ENCODE results near the gene EFNB2. TPM values are rescaled to one million over a fixed set of nuclear protein-coding genes. Genes with fewer than 3 reads are reported as not detected.

The EFNB2 gene
- total and polyA plus RNA-seq, 9 of the 15 experiments (the other 6 are each of a cell fraction or from before 2014, with no cell fraction given): 0.01 to 0.29 (median 0.18) TPM

DNA sequence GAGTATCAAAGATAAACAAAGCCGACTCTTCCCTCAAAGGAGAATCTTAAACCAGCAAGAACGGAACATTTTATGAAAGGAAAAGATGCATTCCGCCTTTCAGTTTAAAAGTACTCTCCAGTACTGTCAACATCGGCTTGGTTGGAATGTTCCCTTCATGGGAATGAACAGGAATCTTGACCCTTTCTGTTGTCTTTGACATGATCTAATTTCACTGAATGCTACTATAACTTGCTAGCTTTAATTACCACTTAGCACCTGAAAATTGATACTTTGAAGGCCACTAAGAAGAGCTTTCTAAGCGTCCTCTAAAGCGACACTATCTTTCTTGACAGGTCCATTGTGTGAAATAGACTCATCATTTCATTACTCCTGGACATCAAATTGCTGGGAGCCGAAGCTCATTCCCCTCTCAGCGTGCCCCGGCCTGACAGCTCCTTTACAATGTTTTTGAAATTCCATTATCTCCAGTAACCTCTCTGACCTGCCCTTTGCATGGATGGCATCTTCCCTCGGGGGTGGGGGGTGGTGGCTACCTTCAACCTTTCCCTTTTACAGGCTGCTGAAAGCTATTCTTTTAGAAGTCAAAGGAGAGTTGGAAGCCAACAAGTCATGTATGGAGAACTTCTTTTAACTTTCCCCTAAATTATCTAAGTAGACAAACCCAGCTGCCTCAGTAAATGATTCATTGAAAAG lies 67.9 kb downstream of the EFNB2 start:
- intact Hi-C loops (cut with micrococcal nuclease): no loop called here
- Histone ChIP-seq H3K4me3 (no peak overlapping the region), H4K20me1 (replicated peaks; ENCODE audit: control insufficient read depth, insufficient read depth, low read length) (no peaks in the 10 kb centered on the region), H3K79me2 (ENCODE audit: control insufficient read depth, insufficient read depth, low read length) (no peaks in the 10 kb centered on the region), H2AFZ (ENCODE audit: low read depth, low read length) (no peak overlapping the region), H3K9ac (ENCODE audit: insufficient read depth in 1 of 2, low read depth in 2 of 2, low read length in 2 of 2) (no peak overlapping the region), H3K9me1 (ENCODE audit: control insufficient read depth, insufficient read depth, low read length) (no peaks in the 10 kb centered on the region), H3K4me2 (ENCODE audit: insufficient read depth, low read length) (no peak overlapping the region), H3K36me3 (ENCODE audit: control insufficient read depth, insufficient read depth, low read length) (no peaks in the 10 kb centered on the region), H3K27ac (ENCODE audit: extremely low read depth, low read depth, low read length) (no peak overlapping the region), H3K27me3 (ENCODE audit: control insufficient read depth in 2 of 2, insufficient read depth in 2 of 2, low read length in 2 of 2) (peaks cover 0 to 26% of the 10 kb centered on the region in 2 experiments; a peak in 3 of 5 replicates), H3K4me1 (replicated peaks in 1 of 2; ENCODE audit: control insufficient read depth in 2 of 2, insufficient read depth in 2 of 2, low read length in 2 of 2) (no peaks in the 10 kb centered on the region), H3K9me3 (replicated peaks; ENCODE audit: control insufficient read depth, insufficient read depth, low read depth, low read length) (no peaks in the 10 kb centered on the region)
- no TSS peak for BruUV-seq (replicated peaks)
- CTCF ChIA-PET (ENCODE audit: low intra/inter-chr PET ratio): no interaction called here
- DNase-seq (ENCODE audit: extremely low read depth in 1 of 4, low spot score in 3 of 4): no peak
- 5% methylated on average over 10 of the region's 10 CpGs for WGBS (ENCODE audit: insufficient coverage, low coverage, missing lambda C conversion rate)
- in situ Hi-C loops (cut with MboI): no loop called here
- FAIRE-seq: no peak
- TF ChIP-seq MAFG (tag; conservative IDR thresholded peaks at IDR 0.05): no peak
- TF ChIP-seq, protein P1, sequence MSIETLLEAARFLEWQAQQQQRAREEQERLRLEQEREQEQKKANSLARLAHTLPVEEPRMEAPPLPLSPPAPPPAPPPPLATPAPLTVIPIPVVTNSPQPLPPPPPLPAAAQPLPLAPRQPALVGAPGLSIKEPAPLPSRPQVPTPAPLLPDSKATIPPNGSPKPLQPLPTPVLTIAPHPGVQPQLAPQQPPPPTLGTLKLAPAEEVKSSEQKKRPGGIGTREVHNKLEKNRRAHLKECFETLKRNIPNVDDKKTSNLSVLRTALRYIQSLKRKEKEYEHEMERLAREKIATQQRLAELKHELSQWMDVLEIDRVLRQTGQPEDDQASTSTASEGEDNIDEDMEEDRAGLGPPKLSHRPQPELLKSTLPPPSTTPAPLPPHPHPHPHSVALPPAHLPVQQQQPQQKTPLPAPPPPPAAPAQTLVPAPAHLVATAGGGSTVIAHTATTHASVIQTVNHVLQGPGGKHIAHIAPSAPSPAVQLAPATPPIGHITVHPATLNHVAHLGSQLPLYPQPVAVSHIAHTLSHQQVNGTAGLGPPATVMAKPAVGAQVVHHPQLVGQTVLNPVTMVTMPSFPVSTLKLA (conservative IDR thresholded peaks at IDR 0.05): no peak
- no peak for TF ChIP-seq SREBF1 (IDR thresholded peaks at IDR 0.05; ENCODE audit: borderline replicate concordance, low read depth, low read length)
- no peak for TF ChIP-seq ZNF311 (CRISPR knock-in tag; IDR thresholded peaks at IDR 0.05)
- TF ChIP-seq, protein P2, sequence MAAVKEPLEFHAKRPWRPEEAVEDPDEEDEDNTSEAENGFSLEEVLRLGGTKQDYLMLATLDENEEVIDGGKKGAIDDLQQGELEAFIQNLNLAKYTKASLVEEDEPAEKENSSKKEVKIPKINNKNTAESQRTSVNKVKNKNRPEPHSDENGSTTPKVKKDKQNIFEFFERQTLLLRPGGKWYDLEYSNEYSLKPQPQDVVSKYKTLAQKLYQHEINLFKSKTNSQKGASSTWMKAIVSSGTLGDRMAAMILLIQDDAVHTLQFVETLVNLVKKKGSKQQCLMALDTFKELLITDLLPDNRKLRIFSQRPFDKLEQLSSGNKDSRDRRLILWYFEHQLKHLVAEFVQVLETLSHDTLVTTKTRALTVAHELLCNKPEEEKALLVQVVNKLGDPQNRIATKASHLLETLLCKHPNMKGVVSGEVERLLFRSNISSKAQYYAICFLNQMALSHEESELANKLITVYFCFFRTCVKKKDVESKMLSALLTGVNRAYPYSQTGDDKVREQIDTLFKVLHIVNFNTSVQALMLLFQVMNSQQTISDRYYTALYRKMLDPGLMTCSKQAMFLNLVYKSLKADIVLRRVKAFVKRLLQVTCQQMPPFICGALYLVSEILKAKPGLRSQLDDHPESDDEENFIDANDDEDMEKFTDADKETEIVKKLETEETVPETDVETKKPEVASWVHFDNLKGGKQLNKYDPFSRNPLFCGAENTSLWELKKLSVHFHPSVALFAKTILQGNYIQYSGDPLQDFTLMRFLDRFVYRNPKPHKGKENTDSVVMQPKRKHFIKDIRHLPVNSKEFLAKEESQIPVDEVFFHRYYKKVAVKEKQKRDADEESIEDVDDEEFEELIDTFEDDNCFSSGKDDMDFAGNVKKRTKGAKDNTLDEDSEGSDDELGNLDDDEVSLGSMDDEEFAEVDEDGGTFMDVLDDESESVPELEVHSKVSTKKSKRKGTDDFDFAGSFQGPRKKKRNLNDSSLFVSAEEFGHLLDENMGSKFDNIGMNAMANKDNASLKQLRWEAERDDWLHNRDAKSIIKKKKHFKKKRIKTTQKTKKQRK (IDR thresholded peaks at IDR 0.05; ENCODE audit: borderline replicate concordance, low read depth, low read length): no peak
- no peak for ATAC-seq
- POLR2A ChIA-PET: no interaction called here

Data from K562 (cell line).